GM18502 (cell line): ENCODE results near the gene TPST1.

Experiments
- ATAC-seq: cut with Tn5 transposase; IDR thresholded peaks from one replicate; pipeline ENCODE4 v1.9.1; 2021; ENCODE audit warnings: mild to moderate bottlenecking; ENCODE audit not compliant: unreplicated experiment, poor library complexity

Gene TPST1

GRCh38 chr7:66279912-66280311 lies 74.8 kb downstream of the TPST1 start:
- no peak for ATAC-seq

- no peak for ATAC-seq
These were observed 76.8 kb downstream of the TPST1 start for GRCh38 chr7:66281678-66282590.

GRCh38 chr7:66282591-66282935 lies 77.4 kb downstream of the TPST1 start:
- ATAC-seq = no peak

GRCh38 chr7:66283003-66283920 lies 78.1 kb downstream of the TPST1 start:
- ATAC-seq = no peak

DNA sequence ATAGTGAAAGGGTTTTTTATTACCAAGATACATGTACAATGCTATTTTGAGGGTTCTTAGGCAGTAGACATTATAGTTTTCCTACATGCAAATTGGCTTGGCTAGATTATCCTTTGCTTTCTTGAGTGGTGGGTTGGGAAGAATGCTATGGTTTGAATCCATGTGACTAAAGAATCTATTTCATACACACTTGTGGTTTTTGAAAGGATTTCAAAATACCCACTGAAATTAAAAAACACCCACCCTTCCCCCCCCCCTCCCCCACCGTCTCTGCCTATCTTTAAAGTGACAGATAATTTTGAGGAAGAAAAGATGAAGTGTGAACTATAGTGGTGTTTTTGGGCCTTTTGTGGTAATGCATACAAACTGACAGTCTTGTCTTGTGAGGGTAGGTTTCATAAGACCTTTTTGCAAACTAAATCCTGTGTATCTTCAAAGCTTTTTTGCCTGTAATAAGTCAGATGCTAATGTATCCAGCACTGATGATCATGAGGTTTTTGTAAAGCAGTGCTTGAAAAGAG lies 90.9 kb downstream of the TPST1 start:
- ATAC-seq = no peak

- ATAC-seq = no peak
These were observed 91.4 kb downstream of the TPST1 start for GRCh38 chr7:66296557-66296956.

DNA sequence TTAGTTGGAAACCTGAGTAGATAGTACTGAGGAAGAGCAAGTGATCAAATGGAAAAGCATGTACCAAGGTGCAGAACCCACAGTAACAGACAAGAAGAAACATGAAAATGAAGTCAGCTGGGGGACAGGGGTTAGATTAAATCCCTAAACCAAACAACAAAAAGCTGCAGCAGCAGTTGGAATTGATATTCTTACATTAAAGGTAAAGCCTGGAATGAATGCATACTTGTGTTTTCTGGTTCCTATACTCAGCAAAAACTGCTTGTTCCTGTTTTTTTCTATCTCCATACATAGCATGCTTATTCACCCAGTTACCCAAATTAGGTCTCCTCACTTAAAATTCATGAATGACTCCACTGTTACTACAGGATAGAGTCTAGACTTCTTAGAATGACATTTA lies 92.4 kb downstream of the TPST1 start:
- ATAC-seq = no peak

DNA sequence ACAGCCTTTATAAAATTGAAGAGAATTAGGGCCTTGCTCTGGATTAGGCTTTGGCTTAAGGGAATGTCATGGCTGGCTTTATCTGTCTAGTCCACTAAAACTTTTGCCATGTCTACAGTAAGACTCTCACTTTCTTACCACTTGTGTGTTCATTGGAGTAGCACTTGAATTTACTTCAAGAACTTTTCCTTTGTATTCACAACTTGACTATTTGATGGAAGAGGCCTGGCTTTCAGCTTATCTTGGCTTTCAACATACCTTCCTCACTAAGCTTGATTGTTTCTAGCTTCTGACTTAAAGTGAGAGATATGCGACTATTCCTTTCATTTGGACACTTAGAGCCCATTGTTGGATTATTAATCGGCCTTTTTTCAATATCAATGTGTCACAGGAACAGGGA lies 96.1 kb downstream of the TPST1 start:
- ATAC-seq = no peak

DNA sequence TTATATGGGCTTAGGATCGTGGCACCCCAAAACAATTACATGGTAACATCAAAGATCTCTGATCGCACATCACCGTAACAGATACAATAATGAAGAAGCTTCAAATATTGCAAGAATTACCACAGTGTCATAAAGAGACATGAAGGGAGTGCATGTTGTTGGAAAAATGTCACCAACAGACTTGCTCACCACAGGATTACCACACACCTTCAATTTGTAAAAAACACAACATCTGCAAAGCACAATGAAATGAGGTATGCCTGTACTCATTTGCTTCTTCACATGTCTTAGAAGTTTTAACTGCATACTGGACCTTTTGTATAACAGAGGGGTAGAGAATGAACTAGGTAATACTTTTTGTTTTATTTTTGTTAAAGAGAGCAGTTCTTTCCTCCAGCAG lies 96.6 kb downstream of the TPST1 start:
- no peak for ATAC-seq

DNA sequence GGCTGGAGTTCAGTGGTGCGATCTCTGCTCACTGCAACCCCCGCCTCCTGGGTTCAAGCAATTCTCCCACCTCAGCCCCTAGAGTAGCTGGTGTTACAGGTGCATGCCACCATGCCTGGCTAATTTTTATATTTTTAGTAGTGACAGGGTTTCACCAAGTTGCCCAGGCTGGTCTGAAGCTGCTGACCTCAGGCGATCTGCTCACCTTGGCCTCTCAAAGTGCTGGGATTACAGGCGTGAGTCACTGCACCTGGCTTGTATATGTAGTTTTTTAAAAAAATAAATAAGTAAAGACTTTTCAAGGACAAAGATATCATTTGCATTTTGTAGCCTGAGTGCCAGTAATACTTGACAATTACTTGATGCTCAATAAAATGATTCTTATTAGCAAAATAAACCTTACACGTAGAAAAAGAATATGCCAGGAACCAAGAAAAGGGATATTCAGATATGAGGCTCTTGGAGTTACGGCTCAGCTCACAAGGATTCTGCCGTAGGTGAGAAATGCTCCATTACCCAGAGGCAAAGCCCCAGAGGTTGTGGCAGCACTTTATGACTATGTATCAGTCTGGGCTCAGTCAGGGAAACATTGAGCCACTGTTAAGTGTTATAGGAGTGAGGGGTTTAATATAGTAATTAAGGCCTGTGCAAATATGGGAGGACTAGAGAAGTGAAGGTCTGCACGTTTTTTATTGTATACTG lies 98.5 kb downstream of the TPST1 start:
- no peak for ATAC-seq

DNA sequence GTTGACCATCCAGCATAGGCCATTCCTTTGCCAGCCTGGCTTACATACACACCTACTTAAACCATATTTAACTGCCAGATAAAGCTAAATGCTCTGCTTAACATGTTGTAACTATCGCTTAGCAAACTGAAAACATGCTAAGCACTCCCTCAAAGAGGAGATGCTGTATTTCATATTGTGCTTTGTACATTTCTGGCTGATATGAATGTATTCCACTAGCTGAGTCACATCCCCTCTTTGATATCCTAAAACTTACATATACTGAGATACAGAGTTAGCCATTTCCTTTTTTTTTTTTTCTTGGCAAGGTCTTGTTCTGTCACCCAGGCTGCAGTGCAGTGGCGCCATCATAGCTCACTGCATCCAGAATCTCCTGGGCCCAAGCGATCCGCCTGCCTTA lies 99.4 kb downstream of the TPST1 start:
- ATAC-seq = no peak

DNA sequence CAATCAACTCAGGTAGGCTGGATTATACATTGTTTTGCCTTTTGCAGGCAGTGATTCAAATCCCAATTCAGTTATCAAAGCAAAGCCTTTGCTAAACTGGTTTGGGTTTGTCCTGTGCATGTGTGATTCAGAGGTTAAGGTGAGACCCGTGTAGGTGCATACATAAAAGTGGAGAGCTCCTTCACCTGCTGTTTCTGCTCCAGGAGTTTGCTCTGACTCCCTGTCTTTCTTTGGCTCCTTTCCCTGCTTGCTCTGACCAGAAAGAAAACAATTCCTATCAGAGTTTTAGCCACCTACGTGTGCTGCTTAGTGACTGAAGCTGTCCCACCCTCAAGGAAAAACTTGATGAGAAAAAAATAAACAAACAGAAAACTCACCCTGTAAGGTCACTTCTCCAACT lies 101.1 kb downstream of the TPST1 start:
- no peak for ATAC-seq

GRCh38 chr7:66307591-66308215 lies 102.6 kb downstream of the TPST1 start:
- no peak for ATAC-seq

GRCh38 chr7:66308411-66308810 lies 103.3 kb downstream of the TPST1 start:
- no peak for ATAC-seq

- ATAC-seq = no peak
These were observed 105.5 kb downstream of the TPST1 start for GRCh38 chr7:66310620-66311019.

- no peak for ATAC-seq
These were observed 108.9 kb downstream of the TPST1 start for GRCh38 chr7:66313886-66314568.

- ATAC-seq = no peak
These were observed 110.1 kb downstream of the TPST1 start for GRCh38 chr7:66315192-66315591.

DNA sequence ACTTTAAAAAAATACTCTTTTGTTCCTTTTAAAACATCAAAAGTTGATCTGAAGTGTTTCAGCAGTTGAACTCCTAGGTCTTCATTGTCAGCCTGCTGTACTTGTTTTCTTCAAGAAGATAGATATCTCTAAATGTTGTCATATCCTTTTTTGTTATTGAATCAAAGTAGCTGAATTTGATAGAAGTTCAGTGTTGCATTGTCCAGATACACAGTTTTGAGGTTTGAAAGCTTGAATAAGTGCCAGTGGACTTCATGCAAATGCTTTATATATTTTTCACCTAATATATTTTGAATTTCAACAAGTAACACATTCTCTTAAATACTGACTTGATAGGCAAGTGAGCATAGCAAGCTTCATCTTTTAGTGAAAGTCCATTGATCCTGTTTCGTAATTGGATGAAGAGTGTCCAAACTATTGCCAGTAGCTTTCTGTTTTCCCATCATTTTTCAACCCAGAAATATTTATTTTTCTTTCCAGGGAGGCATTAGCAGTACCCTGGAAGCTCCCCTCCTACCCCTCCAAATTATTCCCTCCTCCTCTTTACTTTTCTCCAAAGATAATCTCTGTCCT lies 114.4 kb downstream of the TPST1 start:
- ATAC-seq = no peak

DNA sequence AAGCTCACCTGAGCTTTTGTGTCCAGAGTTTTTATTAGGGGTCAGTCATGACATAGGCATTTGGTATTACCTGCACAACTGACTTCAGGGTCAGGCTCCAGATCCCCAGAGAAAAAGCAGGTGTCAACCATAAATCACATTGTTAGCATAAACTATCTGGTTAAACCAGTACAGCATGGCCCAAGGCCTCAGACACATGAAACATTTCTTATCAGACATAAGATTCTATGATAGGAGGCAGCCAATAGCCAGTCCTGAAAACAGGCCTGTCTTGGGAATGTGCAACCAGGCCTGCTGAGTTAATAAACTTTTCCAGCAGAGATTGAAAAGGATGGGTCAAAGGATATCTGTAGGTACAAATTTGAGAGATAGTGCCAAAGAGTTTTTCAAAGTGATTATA lies 116.1 kb downstream of the TPST1 start:
- ATAC-seq = no peak
